ENCODE results near the gene ZNF549. TPM values are rescaled to one million over a fixed set of nuclear protein-coding genes. Genes with fewer than 3 reads are reported as not detected.
A peak's percentile ranks its signal among the peaks of the same experiment; 100 is the strongest.

Gene ZNF549
- total RNA-seq, 1 donor from 2014 or later, result 11.3 TPM

DNA sequence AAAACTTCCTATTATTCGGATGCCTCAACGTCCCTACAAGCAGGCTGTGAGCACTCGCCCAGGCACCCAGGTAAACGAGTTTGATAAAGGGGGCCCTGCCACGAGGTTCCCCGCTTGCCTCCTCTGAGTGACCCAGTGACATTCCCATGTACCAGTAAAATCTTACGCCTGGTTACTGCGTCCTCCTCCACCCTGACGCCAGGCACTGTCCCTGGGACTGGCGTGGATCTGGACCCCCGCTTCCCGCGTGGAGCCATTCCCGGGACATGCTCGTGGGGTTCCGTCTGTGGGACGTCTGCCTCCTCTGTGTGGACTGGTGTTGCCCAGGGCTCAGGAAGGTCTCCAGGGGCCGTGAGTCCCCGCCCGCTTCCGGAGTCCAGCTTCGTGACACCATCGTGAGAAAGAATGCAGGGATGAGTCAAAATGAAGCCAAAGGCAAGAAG, 32.9 kb downstream of the ZNF549 start:
- H3K27me3 Mint-ChIP-seq (ENCODE audit: low read depth), result no peaks in the 10 kb centered on the region
- TF ChIP-seq, protein P1, sequence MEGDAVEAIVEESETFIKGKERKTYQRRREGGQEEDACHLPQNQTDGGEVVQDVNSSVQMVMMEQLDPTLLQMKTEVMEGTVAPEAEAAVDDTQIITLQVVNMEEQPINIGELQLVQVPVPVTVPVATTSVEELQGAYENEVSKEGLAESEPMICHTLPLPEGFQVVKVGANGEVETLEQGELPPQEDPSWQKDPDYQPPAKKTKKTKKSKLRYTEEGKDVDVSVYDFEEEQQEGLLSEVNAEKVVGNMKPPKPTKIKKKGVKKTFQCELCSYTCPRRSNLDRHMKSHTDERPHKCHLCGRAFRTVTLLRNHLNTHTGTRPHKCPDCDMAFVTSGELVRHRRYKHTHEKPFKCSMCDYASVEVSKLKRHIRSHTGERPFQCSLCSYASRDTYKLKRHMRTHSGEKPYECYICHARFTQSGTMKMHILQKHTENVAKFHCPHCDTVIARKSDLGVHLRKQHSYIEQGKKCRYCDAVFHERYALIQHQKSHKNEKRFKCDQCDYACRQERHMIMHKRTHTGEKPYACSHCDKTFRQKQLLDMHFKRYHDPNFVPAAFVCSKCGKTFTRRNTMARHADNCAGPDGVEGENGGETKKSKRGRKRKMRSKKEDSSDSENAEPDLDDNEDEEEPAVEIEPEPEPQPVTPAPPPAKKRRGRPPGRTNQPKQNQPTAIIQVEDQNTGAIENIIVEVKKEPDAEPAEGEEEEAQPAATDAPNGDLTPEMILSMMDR (IDR thresholded peaks at IDR 0.05; ENCODE audit: unreplicated experiment), result no peak
- peaks cover 13% of the 10 kb centered on the region for H3K4me1 Mint-ChIP-seq
- peak overlapping the region; percentile 96 for H3K4me3 Mint-ChIP-seq
- no peak for DNase-seq (ENCODE audit: low spot score in 2 of 2, unreplicated experiment in 2 of 2)
- H3K27ac Mint-ChIP-seq, result peak overlapping the region; percentile 93
- H3K9me3 Mint-ChIP-seq, result peaks cover 42% of the 10 kb centered on the region
- peaks cover 41% of the 10 kb centered on the region for H3K36me3 Mint-ChIP-seq

DNA sequence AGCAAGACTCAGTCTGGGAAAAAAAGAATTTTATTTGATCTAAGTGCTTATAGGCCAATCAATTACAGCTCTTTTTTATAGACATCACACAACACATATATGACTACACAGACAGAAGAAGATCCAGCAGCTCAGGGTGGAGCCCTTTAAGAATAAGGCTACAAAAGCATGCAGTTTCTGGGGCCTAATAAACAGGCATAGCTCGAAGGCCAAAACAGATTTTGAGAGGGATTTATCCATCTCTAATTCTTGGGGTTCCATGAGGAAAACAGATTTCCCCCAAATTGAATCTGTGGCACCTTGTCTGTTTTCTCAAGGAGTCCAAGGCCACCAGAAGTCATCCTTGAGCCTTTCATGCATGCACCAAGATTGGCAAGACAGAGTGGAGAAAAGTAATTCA, 36.4 kb downstream of the ZNF549 start:
- Mint-ChIP-seq H3K4me1 (peaks cover 2% of the 10 kb centered on the region), H3K27me3 (ENCODE audit: low read depth) (no peaks in the 10 kb centered on the region), H3K9me3 (peaks cover 71% of the 10 kb centered on the region), H3K4me3 (no peak overlapping the region), H3K36me3 (peaks cover 28% of the 10 kb centered on the region), H3K27ac (no peak overlapping the region)
- DNase-seq (ENCODE audit: low spot score in 2 of 2, unreplicated experiment in 2 of 2), result no peak
- TF ChIP-seq, protein P1 (IDR thresholded peaks at IDR 0.05; ENCODE audit: unreplicated experiment), result no peak

DNA sequence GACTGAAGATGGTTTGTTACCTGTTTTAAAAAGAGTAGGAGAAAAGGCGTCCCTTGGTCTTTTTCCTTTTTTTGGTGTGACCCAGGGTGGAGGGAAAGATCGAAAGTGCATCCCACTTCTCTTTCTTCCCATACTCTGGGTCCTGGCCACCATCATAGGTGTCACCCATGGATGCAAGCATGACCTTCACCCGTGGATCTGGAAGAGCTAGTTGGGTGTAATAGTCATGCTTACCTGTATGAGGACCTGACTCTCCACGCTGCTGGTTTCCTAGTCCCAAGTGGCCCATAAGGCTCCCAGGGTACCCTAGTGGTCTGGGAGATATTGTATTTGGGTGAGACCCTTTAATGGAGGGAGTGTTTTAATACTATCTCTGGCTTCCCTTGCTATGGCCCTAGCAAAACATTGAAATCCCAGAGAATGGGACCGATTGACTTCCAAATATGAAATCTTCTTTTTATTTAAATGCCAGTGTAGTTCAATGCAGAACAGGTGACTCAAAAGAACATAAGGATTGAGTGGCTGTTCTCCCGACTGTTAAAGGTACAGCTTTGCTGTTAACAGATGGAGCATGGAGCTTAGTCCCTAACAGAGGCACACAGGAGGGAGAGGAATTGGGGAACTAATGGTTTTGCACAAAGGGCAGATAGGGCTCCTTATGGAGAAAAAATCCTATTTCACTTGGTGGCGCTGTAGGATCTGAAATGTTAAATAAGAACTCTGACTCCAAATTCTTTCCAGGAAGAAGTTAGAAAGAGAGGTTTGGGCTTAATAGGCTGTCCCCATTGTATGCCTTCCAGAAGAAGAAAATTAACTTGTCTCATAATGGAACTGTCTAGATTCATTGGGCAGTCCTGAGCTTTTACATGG, 39.5 kb downstream of the ZNF549 start:
- Mint-ChIP-seq H3K4me1 (no peaks in the 10 kb centered on the region), H3K36me3 (peaks cover 45% of the 10 kb centered on the region), H3K9me3 (peaks cover 75% of the 10 kb centered on the region), H3K27ac (no peak overlapping the region), H3K27me3 (ENCODE audit: low read depth) (no peaks in the 10 kb centered on the region), H3K4me3 (no peak overlapping the region)
- TF ChIP-seq, protein P1 (IDR thresholded peaks at IDR 0.05; ENCODE audit: unreplicated experiment), result no peak
- DNase-seq (ENCODE audit: low spot score in 2 of 2, unreplicated experiment in 2 of 2), result no peak

DNA sequence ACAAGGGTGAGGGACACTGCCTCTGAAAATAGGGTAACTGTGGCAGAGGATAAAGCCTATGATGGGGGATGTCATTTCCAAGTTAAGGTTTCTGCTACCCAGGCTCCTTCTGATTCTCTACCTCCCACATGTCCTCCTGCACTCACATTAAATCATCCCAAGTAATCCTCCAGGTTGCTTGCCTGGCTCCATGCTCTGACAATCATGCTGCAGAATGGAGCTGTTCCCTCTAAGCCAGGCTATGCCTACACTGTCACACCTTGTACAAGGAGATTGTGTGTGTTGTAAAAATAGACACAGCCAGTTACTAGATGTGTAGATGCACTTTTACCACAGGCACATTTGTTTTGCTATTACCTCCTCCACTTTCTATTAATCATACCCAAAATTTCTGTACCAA, 43.6 kb downstream of the ZNF549 start:
- no peak for DNase-seq (ENCODE audit: low spot score in 2 of 2, unreplicated experiment in 2 of 2)
- peaks cover 93% of the 10 kb centered on the region for H3K9me3 Mint-ChIP-seq
- TF ChIP-seq, protein P1 (IDR thresholded peaks at IDR 0.05; ENCODE audit: unreplicated experiment), result no peak
- H3K4me3 Mint-ChIP-seq, result no peak overlapping the region
- H3K27ac Mint-ChIP-seq, result no peak overlapping the region
- no peaks in the 10 kb centered on the region for H3K27me3 Mint-ChIP-seq (ENCODE audit: low read depth)
- H3K4me1 Mint-ChIP-seq, result no peaks in the 10 kb centered on the region
- H3K36me3 Mint-ChIP-seq, result peaks cover 76% of the 10 kb centered on the region

DNA sequence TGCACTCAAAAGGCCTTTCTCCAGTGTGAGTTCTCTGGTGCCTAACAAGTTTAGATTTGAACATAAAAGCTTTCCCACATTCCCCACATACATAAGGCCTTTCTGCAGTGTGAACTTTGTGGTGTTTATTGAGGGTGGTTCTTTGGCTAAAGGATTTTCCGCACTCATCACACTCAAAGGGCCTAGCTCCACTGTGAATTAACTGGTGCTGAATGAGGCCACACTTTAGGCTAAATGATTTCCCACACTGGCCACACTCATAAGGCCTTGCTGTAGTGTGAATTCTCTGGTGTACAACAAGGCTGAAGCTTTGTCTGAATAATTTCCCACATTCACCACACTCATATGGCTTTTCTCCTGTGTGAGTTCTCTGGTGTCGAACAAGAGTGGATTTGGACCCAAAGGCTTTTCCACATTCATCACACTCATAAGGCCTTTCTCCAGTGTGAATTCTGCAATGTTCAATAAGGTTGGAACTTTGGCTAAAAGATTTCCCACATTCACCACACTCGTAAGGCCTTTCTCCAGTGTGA, 45.3 kb downstream of the ZNF549 start:
- H3K9me3 Mint-ChIP-seq, result peaks cover 93% of the 10 kb centered on the region
- no peak overlapping the region for H3K4me3 Mint-ChIP-seq
- peaks cover 81% of the 10 kb centered on the region for H3K36me3 Mint-ChIP-seq
- no peak for DNase-seq (ENCODE audit: low spot score in 2 of 2, unreplicated experiment in 2 of 2)
- H3K27me3 Mint-ChIP-seq (ENCODE audit: low read depth), result no peaks in the 10 kb centered on the region
- no peak overlapping the region for H3K27ac Mint-ChIP-seq
- H3K4me1 Mint-ChIP-seq, result peaks cover 3% of the 10 kb centered on the region
- TF ChIP-seq, protein P1 (IDR thresholded peaks at IDR 0.05; ENCODE audit: unreplicated experiment), result no peak
